ENCODE data around the gene PPIL1.

Gene PPIL1

GRCh38 chr6:36837022-36837339 is 37.6 kb downstream of the PPIL1 start:
- no peak for DNase-seq (ENCODE audit: low read depth)
- no peak for TF ChIP-seq CTCF (conservative IDR thresholded peaks at IDR 0.05; ENCODE audit: control insufficient read depth, insufficient read depth, low read depth, low read length)
- H3K4me3 ChIP-seq (ENCODE audit: control insufficient read depth, low read depth, low read length): no peak overlapping the region

- no peak overlapping the region for H3K4me3 ChIP-seq (ENCODE audit: control insufficient read depth, low read depth, low read length)
- no peak for DNase-seq (ENCODE audit: low read depth)
- TF ChIP-seq CTCF (conservative IDR thresholded peaks at IDR 0.05; ENCODE audit: control insufficient read depth, insufficient read depth, low read depth, low read length): no peak
Measured at GRCh38 chr6:36836111-36837021, 38.2 kb downstream of the PPIL1 start.

- no peak for DNase-seq (ENCODE audit: low read depth)
- H3K4me3 ChIP-seq (ENCODE audit: control insufficient read depth, low read depth, low read length): no peak overlapping the region
- TF ChIP-seq CTCF (conservative IDR thresholded peaks at IDR 0.05; ENCODE audit: control insufficient read depth, insufficient read depth, low read depth, low read length): no peak
Measured at GRCh38 chr6:36834576-36835341, 39.8 kb downstream of the PPIL1 start.

GRCh38 chr6:36833182-36833789 is 41.3 kb downstream of the PPIL1 start:
- H3K4me3 ChIP-seq (ENCODE audit: control insufficient read depth, low read depth, low read length): no peak overlapping the region
- DNase-seq (ENCODE audit: low read depth): no peak
- no peak for TF ChIP-seq CTCF (conservative IDR thresholded peaks at IDR 0.05; ENCODE audit: control insufficient read depth, insufficient read depth, low read depth, low read length)

GRCh38 chr6:36832313-36832712 is 42.3 kb downstream of the PPIL1 start:
- no peak overlapping the region for H3K4me3 ChIP-seq (ENCODE audit: control insufficient read depth, low read depth, low read length)
- no peak for DNase-seq (ENCODE audit: low read depth)
- no peak for TF ChIP-seq CTCF (conservative IDR thresholded peaks at IDR 0.05; ENCODE audit: control insufficient read depth, insufficient read depth, low read depth, low read length)

- DNase-seq (ENCODE audit: low read depth): no peak
- TF ChIP-seq CTCF (conservative IDR thresholded peaks at IDR 0.05; ENCODE audit: control insufficient read depth, insufficient read depth, low read depth, low read length): no peak
- no peak overlapping the region for H3K4me3 ChIP-seq (ENCODE audit: control insufficient read depth, low read depth, low read length)
Measured at GRCh38 chr6:36830577-36830976, 44.0 kb downstream of the PPIL1 start.
